HG02798 (cell line): ENCODE data around the gene CAMK2A.

Source experiments
- ATAC-seq: cut with Tn5 transposase; IDR thresholded peaks from one replicate; pipeline ENCODE4 v1.9.1; 2021; ENCODE audit warnings: mild to moderate bottlenecking; ENCODE audit not compliant: unreplicated experiment, poor library complexity

Gene CAMK2A

GRCh38 chr5:150286820-150287219, 2.8 kb downstream of the CAMK2A start:
- ATAC-seq = no peak

DNA sequence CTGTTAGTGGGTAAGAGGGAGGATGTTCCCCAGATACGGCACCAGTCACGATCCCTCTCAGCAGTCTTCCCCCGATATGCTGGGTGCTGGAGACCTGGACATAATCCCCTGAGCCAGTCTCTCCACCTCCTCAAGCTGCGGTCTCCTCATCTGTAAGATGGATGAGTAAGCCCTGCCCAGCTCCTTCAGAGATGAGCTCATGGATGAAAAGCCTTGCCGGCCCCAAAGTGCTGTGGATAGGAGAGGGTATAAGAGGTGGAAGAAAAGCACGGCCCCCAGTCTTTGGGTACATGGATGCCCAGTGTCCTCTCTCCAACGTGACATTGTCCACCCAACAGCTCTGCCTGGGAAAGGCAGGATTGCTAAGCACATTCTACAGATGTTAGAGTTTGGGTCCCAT, 4.5 kb downstream of the CAMK2A start:
- ATAC-seq = no peak

GRCh38 chr5:150284311-150284710, 5.3 kb downstream of the CAMK2A start:
- no peak for ATAC-seq

DNA sequence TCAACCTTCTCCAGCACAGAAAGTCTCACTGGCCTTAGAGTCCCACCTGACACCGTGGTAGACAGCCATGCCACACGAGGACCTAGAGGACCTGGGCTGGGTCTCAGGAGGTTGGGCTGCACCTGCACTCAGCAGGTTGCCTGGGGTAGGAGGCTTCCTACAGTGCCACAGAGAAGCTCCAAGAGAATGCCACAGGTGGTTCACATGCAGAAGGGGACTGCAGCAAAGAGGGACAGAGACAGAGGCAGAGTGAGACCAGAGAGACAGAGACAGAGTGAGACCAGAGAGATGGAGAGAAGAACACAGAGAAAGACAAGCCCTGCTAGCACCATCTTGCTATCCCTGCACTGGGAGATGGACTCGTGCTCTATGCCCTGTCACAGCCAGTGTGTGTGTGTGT, 5.7 kb downstream of the CAMK2A start:
- no peak for ATAC-seq

DNA sequence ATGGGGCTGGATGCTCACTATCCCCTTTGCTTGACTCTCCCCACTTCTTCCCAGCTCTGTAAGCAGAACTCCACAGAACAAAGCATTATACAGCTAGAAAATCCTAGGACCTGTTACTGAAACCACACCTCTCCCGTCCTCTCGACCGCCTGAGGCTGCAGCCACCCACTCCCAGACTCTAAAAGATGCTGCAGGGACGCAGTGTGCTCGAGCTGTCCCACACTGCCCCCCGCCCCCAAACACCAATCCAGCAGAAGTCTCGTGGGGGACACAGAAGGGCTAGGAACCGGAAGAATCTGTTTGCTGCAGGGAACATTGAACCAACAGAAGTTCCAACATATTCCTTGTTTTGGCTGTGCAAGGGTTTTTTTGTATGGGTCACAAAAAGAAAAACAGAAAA, 7.6 kb downstream of the CAMK2A start:
- ATAC-seq = no peak

DNA sequence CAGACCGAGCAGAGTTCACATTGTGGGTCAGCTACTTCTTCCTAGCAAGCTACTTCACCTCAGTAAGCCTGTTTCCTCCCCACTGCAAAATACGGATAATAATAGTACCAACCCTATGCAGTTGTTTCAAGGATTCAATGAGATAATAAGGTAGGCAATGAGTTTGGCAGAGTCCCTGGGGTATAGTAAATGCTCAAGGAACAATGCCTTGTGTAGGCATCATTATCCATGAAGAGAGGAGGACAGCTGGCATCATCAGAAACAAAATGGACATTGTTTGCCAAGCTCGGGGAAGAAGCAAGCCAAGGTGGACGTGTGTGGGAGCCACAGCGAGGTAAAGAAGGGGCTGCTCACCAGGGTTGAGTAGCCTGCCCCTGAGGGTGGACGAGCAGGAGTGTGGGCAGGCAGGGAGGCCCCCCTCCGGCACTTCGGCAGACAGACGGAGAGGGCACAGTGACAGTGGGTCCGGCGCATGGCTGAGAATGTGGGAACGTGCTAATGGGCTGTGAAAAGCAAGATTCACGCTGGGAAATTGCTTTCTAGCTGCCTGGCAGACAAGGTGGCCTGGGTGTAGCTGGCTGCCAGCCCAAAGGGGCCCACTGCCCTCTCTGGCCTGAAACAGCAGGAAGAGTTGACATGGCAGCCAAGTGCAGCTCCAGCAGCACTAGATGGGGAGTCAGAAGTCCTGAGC, 10.1 kb downstream of the CAMK2A start:
- no peak for ATAC-seq

DNA sequence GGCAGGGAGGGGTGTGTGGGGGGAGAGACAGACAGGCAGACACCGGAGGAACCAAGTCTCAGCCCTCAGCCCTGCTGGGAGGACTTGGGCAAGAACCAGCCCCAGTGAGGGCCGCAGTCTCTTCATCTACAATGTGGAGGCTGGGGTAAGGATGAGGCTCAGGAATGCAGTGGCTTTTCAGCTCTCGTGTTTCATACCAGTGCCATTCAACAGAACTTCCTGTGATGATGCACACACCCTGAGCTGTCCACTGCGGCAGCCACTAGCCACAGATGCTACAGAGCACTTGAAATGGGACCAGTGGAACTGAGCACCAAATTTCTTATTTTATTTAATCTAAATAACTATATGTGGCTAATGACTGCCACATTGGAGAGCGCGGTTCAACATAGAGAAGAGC, 10.7 kb downstream of the CAMK2A start:
- ATAC-seq = no peak

- no peak for ATAC-seq
These were observed 11.4 kb downstream of the CAMK2A start for GRCh38 chr5:150278046-150278730.

GRCh38 chr5:150277043-150277442, 12.5 kb downstream of the CAMK2A start:
- no peak for ATAC-seq

- no peak for ATAC-seq
These were observed 14.8 kb downstream of the CAMK2A start for GRCh38 chr5:150274811-150275210.

- no peak for ATAC-seq
These were observed 17.0 kb downstream of the CAMK2A start for GRCh38 chr5:150272531-150272930.

GRCh38 chr5:150271923-150272322, 17.6 kb downstream of the CAMK2A start:
- ATAC-seq = no peak

- no peak for ATAC-seq
These were observed 18.3 kb downstream of the CAMK2A start for GRCh38 chr5:150271296-150271692.

DNA sequence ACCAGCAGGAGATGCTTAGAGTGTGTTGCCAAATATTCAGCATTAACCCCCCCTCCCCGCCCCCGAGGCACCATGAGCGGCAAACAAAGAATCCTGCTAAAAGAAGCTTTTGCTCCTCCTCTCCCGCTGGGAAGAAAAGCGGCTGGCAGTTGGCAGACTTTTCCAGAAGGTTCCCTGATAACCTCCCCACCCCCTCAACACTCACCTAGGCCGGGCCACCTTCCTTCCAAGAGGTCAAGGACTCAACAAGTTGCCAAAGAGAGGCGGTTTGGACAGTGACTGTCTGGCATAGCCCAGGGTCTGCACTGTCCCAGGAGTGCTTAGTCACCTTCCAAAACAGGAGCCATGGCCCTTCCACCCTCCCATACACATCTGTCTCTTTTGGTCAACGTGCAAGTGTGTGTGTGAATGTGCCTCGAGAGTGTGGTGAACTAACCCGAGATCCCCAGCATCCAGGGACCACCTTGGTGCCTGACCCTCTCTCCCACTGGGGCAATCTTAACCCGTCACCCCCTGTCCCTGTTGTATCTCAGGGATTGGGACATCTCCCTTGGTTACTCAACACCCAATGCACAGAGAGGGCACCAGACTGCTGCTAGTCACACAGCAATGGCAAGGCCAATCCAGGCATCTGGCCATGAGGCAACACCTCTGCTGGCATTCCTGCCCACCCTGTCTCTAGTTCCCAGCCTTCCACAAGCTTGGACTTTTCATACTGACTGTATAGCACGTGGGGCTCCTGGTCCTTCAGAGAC, 18.9 kb downstream of the CAMK2A start:
- ATAC-seq = no peak

GRCh38 chr5:150266871-150267291, 22.7 kb downstream of the CAMK2A start:
- no peak for ATAC-seq

GRCh38 chr5:150265870-150266383, 23.6 kb downstream of the CAMK2A start:
- ATAC-seq = no peak

- no peak for ATAC-seq
These were observed 24.6 kb downstream of the CAMK2A start for GRCh38 chr5:150264667-150265603.

DNA sequence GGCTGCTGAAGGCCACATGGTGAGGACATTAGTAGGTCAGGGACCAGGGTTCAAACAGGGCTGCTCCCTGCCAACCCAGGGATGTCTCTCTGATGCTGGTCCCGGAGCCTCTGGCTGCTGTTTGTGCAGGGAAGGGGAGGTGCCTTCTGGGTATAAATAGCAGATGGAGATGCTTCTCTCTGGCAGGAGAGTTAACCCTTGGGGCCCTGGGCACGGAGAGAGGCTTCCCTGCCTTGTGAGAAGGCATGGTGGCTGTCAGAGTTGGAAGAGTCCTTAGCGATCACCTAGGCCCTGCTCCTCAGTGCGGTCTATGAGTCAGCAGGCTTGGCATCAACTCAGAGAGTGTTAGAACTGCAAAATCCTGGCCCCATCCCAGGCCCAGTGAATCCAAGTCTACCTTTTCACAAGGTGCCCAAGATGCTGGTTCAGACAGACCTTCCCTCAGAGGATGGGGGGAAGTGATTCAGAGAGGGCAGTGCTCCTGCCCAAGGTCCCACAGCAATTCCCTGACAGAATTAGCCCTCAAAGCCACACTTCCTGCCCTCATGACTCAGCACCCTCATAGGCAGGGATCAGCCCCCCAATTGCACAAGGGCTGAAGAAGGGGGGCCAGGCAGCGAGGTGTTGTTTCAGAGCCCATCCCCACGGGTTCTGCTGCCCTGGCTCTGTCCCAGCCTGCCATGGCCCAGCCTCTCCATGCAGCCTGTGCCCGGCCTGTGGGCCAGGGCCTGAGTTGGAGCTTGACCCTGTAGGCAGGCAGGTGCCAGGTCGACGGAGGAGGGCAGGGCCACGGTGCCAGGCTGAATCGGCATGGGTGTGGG, 25.6 kb downstream of the CAMK2A start:
- ATAC-seq = no peak

DNA sequence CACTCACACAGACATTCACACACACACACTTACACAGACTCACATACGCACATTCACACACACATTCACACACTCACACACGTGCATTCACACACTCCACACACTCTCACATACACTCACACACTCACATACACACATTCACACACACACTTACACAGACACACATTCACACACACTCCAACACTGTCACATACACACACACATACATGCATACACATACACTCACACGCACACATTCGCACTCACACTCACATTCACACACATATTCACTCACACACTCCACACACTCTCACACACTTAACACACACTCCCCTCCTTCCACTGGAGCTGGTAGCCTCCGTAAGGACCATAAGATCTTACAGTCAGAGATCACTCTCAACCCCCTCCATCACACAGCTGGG, 26.2 kb downstream of the CAMK2A start:
- ATAC-seq = no peak
